GM10847 (cell line): ENCODE data around the gene UTP11.

ENCODE experiments used
- POLR2A ChIP-seq: IDR thresholded peaks from 2 replicates; pipeline ENCODE4 v1.6.1; 2011; ENCODE audit not compliant: insufficient read length; ENCODE audit errors: extremely low read depth

Gene UTP11

DNA sequence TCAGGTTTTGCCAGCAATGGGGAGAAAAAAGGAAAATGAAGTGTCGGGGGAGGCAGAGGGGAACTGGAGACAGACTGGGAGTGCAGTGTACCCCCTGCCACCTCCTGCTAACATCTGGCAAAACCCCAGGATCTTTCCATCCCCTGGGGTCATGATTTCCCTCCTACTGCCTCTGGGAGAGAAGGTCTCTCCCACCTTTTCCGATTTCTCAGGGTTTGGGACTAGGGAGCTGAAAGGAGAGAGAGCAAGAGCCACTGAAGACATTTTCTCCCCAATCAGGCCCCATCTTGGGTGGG, 12.4 kb upstream of the UTP11 start:
- TF ChIP-seq POLR2A, result no peak

DNA sequence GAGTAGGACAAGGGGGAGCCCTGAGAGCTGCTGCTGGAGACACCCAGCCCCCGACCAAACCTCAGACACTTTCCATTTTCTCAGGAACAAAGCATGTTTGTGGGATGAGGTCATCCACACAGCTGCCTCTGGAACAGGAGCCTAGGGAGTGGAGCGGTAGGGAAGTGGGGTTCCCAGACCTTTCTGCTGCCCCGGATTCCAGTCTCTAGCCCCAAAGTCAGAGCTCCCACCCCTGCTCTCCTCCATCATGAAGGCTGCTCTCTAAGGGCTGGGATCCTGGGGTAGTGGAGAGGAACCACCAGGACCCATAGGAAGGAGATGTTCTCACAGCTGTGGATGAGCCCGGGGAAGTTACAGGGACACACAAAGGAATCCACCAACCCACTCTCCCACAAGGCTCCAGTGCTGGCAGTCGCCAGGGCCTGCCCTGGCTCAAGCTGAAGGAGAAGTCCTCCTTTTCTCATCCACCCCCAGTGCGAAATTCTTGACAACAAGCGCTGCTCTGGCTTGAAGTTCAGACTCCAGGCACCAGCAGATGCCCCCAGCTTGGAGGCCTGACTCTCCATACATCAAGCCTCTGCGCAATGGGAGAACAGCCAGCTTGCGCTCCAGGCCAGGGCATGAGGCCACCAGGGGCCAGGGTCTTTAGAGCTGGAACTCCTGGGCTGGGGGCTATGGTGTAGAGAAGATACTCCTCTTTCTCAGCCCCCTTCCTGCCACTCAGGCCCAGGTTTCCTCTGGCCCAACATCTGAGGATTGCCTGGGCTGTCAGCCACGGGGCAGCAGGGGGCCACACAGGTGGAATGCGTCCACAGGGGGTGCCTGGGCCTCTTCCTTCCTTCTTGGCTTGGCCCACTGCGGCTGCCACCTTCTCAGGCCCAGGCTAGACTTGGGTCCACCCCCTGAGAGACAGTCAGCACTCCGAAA, 11.7 kb upstream of the UTP11 start:
- TF ChIP-seq POLR2A, result no peak

DNA sequence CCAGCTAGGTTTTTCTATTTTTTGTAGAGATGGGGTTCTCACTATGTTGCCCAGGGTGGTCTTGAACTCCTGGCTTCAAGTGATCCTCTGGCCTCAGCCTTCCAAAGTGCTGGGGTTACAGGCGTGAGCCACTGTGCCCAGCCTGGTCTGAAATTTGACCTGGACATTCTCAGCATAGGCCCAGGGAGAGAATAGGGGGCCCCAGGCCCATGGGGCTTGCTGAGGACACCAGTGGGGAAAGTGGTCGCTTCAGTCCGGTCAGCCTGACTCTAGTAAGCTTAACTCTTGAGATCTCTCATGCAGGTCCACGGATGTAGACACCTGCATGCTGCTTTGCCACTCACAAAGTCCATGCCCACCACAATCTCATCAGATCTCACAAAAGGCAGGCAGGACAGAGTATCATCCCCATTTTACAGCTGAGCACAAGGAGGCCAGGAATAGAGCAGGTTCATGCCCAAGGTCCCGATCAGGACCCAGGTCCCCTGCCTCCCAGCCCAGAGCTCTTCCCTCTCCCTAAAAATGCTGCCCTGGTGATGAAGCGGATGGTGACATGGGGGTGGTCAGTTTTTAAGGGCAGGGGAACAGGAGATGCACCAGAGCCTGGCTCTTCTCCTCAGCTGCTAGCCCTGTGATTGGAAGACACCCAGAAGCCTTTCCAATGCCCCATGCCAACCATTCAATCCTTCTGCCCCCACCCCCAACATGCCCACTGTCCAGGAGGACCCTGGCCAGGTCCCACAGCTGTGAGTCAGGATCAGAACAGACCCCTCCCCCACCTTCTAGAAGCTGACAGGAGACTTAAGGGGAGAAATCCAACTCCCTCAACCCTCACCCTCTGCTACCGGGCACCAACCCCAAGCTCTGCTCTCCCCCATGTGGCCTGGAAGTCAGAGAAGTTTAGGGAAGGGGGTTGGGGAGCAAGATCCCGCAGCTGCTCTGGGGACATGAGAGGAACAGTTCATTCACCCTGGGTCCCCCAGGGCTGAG, 9.0 kb upstream of the UTP11 start:
- TF ChIP-seq POLR2A, result no peak

DNA sequence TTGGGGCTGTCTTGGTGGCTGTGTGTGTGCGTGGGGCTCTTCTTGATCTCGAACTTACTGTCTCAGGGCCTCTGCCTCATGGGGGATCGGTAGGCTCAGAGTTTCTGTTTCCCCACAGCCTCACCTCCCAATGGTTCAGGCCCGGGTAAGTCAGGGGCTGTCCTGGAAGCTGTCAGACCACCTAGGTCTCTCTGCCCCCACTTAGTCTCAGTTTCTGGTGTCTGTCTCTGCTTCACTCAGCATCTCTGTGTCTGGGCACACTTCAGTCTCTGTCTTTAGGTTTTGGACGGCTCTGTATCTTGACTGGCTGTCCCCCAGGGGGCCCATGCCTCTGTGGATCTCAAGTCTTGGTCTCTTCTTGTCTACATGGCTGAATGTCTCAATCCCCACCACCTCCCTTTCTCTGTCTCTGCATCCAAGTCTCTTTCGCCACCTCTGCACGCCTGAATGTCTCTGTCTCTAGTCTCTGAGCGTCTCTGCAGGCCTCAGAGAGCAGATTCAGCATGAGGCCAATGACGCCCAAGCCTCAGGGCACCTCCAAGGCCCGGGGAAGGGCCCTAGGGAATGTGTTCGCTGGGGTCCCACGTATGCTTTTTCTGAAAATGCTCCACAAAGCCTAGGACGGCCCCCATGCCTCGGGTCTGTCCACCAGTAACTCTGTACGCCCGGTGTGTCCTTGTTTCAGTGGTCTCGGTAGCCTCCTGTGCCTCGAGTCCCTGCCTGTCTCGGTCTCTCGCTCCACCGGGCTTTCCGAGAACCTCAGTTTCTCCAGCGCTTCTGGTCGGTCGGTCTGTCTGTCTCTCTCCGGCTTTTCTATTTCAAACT, 8.0 kb upstream of the UTP11 start:
- no peak for TF ChIP-seq POLR2A

DNA sequence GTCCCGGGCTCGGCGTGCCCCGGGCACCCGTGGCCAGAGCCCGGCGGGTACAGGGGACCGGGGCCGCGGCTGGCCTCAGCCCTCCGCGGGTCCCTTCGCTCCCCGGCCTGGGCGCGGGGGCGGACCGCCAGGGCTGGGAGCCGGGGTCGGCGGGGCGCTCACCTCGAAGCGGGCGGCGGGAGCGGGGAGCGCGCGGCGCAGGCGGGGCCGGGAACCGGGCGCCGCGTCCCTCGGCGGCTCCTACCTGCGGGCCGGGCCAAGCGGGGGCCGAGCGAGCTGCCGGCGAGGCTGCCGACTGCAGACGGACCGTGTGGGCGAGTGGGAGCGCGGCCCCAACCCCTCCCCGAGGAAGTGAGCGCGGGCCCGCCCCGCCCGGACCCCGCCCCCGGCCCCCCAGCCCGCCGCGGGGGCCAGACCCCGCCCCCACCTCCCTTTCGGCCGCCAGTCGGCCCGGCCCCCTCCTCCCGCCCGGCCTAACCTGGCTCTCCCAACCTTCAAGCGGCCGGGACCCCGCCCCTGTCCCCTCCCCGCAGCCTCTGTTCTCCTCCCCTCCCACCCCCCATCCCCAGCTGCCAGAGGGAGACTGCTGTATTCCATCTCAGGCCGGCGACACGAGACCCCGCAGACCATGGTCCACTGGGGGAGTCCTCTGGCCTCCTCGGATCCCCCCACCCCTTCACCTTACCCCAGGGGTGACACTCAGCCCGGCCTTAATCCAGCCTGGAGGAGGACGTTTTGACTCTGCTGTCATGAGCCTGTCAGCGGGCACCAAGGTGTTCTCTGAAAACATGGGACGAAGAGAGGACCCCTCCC, 7.1 kb upstream of the UTP11 start, which contains the start of gene FHL3:
FHL3 (minus strand) TSS at position 320 of the 813 bp plus-strand sequence. CDS start 6,102 bp downstream, outside the sequence.
- peak; percentile 43 for TF ChIP-seq POLR2A

DNA sequence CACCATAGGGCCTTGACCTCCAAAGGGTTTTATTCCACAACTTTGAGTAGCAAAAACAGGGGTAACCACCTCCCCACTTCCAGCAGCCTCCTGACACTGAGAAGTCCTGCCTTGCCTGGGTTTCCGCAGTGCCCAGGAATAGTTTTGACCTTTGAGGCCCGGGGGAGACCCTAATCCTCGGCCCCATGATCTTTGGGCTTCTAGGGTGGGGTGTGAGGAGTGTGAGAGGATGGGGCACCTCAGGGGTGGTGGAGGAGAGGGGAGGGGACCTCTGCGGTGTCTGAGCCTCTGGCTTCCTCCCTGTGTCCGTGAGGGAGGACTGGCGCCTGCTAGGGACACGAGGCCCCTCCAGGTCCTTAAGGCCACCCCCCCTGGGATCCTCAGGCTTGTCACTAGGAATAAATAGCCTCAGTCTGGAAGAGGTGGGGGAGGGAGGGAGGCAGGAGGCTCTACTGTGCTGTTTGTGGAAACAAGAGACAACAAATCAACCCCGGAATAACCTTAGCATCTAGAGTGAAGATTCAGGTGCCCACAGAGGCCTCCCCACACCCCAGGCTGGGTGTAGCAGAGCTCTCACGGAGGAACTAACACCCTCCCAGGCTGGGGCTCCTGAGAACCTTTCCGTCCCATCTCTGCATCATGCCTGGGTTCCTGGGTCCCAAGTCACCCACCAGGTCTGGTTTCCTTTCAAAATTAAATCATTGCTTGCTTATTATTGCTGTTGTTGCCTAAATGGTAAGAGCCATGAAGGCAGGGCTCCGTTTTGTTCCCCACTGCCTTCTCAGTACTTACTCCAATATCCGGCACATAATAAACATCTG, 6.3 kb upstream of the UTP11 start:
- TF ChIP-seq POLR2A, result no peak

DNA sequence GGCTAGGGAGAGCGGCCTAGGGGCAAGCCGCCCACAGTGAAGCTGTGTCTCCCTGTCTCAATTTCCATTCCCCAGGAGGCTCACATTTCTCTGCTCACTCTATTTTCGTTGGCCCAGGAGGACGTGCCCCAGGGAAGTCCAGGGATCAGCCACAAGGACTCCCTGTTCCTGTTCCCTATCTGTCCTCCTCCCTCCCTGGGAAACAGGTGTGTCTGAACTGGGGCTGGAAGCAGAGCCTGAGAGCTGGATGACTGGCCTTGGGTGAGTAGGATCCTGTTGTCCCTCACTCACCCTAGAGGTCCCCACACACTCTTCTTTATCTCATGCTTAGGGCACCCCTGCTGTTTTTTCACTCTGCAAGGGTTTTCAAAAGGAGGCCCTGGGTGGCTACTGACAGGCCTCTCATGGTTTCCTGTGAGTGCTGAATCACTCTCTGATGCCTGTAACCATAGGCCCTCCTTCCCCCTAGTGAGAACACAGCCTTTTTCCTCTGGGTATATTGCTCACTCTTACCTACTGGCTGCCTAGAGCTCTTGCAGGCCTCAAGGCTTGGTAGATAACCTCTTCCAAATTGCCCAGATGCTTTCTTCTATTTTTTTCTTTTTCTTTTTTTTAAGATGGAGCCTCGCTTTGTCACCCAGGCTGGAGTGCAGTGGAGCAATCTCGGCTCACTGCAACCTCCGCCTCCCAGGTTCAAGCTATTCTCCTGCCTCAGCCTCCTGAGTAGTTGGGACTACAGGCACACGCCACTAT, 3.3 kb upstream of the UTP11 start:
- no peak for TF ChIP-seq POLR2A

DNA sequence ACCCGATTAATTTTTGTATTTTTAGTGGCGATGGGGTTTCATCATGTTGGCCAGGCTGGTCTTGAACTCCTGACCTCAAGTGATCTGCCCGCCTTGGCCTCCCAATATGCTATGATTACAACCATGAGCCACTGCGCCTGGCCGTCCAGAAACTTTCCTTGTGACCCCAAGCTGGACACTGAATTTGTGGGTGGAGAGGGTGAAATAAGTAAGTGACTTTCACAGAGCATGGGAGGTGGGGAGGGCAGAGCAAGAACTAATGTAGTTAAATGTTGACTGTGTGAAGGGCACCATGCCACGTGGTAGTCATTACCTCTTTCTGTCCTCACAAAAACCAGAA, 2.7 kb upstream of the UTP11 start:
- no peak for TF ChIP-seq POLR2A

DNA sequence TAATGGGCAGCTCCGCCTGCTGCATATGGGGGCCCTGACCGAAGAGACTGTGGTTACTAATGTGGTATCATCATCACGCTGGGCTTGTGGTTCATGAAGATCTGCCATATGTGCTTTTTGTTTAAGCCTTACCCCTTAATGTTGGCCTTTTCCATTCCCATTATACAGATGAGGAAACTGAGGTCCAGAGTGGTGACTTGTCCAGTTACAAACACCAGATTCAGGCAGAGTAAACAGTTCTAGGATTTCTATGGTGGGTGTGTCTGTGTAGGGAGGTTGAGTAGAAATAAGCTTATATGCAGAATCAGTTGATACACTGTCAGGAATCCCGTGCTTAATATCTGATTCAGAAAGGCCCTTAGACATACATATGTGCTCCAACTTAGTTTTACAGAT, 691 bp downstream of the UTP11 start:
- no peak for TF ChIP-seq POLR2A

DNA sequence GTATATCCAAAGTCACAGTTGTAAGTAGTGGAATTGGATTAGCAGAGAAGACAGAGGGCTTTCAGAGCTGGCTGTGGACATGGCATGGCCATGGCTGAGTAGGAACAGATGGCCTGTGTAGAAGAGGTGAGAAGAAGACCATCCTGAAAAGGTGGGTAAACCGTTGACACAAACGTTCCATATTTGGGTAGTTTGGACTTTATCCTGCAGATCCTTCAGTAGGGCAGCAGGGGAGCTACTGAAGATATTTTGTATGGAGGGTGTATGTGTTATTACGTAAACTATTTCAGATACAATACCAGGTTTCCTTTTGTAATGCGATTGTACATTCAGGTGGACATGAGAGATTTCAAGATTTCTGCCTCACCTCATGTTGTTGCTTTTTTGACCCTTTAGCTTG, 1.6 kb downstream of the UTP11 start:
- TF ChIP-seq POLR2A, result no peak

DNA sequence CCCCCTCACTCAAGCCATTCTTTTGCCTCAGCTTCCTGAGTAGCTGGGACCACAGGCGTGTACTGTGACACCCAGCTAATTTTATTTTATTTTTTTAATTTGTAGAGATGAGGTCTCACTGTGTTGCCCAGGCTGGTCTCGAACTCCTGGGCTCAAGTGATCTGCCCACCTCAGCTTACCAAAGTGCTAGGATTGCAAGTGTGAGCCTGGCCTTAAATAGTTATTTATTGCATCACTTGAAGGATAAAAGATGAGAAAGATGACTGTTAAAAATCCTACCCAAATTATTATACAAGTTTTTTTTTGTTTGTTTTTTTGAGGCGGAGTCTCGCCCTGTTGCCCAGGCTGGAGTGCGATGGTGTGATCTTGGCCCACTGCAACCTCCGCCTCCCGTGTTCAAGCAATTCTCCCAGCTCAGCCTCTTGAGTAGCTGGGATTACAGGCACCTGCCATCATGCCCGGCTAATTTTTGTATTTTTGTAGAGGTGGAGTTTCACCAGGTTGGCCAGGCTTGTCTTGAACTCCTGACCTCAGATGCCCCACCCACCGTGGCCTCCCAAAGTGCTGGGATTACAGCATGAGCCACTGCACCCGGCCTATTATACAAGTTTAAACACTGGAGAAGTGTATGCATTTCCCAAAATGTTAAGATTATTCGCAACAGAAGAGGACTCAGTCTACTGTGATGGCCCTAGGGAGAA, 2.3 kb downstream of the UTP11 start:
- TF ChIP-seq POLR2A, result no peak

DNA sequence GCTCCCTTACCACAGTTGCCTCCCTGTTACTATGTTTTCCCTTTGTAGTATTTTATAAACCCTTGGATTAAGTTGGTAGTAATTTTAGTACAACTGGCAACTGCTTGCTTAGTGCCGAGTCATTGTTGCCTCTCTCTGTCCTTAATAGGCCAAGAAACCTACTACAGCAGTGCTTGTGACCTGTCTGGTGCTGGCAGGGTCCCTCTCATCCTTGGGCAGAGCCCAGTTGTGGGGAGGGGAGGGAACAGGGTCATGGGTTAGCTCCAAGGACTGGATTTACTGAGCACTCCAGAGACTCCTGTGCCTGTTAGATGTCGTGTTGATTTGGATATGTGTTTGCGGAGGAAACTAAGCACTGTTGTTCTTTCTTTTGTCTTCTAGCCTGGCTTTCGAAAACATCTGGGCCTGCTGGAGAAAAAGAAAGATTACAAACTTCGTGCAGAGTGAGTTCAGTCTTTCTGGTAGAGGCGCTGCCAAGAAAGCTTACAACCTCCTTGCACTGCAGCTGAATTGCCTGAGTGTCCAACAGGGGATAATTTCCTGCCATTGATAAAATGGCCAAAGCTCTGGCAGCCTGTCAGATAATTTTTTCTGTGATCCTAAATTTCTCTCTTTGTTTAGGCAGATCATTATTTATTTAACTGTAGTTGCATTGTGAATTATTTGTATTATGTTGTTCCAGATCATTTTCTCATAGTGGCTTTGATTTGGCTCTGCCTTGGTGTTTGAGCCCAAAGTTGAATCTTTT, 3.6 kb downstream of the UTP11 start:
- no peak for TF ChIP-seq POLR2A

DNA sequence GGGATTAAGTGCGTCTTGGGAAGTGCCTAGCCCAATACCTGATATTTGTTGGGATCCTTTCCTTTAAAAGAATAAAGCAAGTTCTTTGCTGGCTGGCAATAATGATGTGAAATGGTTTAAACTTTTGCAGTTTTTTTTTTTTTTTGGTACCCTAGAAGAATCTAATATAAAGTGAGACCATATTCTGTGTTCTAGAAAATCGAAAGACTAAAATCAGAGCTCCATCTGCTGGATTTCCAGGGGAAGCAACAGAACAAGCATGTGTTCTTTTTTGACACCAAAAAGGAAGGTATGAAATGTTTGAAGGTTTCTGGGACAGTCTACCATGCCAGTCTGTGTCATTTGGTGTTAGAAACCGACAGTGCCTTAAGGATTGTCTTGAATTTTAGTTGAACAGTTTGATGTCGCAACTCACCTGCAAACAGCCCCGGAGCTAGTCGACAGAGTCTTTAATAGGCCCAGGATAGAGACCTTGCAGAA, 6.4 kb downstream of the UTP11 start:
- TF ChIP-seq POLR2A, result no peak
